Measurements from ENCODE around the gene BIN1. TPM values are rescaled to one million over a fixed set of nuclear protein-coding genes. Genes with fewer than 3 reads are reported as not detected.

Gene BIN1
- total RNA-seq, 1 donor from 2014 or later: 50.2 TPM

GRCh38 chr2:127118038-127118437 is 11.1 kb upstream of the BIN1 start:
- H3K4me1 Mint-ChIP-seq (ENCODE audit: low read depth, unreplicated experiment): no peaks in the 10 kb centered on the region
- no peak overlapping the region for H3K4me3 Mint-ChIP-seq (ENCODE audit: unreplicated experiment)
- H3K36me3 Mint-ChIP-seq (ENCODE audit: low read depth, unreplicated experiment): peaks cover 2% of the 10 kb centered on the region

GRCh38 chr2:127117603-127118002 is 10.6 kb upstream of the BIN1 start:
- H3K4me3 ChIP-seq (ENCODE audit: insufficient read depth, low read depth, low read length): no peak overlapping the region
- H3K9me3 ChIP-seq (ENCODE audit: insufficient read depth, low read depth, low read length): no peaks in the 10 kb centered on the region
- H3K4me1 ChIP-seq (ENCODE audit: insufficient read depth, low read length): no peaks in the 10 kb centered on the region
- peaks cover 3% of the 10 kb centered on the region for H3K27me3 ChIP-seq (ENCODE audit: insufficient read depth, low read length)
- no peak overlapping the region for H3K27ac ChIP-seq (ENCODE audit: low read depth, low read length)
- Mint-ChIP-seq H3K27me3 (ENCODE audit: low read depth, unreplicated experiment) (peaks cover 6% of the 10 kb centered on the region), H3K36me3 (ENCODE audit: low read depth, unreplicated experiment) (peaks cover 1% of the 10 kb centered on the region), H3K27ac (ENCODE audit: unreplicated experiment) (no peak overlapping the region), H3K9me3 (ENCODE audit: unreplicated experiment) (peaks cover 15% of the 10 kb centered on the region), H3K4me3 (ENCODE audit: unreplicated experiment) (no peak overlapping the region), H3K4me1 (ENCODE audit: low read depth, unreplicated experiment) (no peaks in the 10 kb centered on the region)
- DNase-seq (ENCODE audit: low read depth) (no peak), FAIRE-seq (no peak)
- TF ChIP-seq CTCF (IDR thresholded peaks at IDR 0.05; ENCODE audit: insufficient read depth, low read depth, low read length) (no peak), EZH2 (IDR thresholded peaks at IDR 0.05; ENCODE audit: insufficient read depth, low read length) (no peak)
- no peaks in the 10 kb centered on the region for H4K20me1 ChIP-seq (ENCODE audit: insufficient read depth, low read length)
- H3K36me3 ChIP-seq (ENCODE audit: insufficient read depth, low read length): no peaks in the 10 kb centered on the region
- no peaks in the 10 kb centered on the region for H3K79me2 ChIP-seq (ENCODE audit: insufficient read depth, low read length)
- H3K9ac ChIP-seq (ENCODE audit: low read length): no peak overlapping the region
- no peak overlapping the region for H2AFZ ChIP-seq (ENCODE audit: low read depth, low read length)
- no peak overlapping the region for H3K4me2 ChIP-seq (ENCODE audit: low read length)

More at GRCh38 chr2:127118038-127118437, 11.1 kb upstream of the BIN1 start:
- peaks cover 15% of the 10 kb centered on the region for H3K9me3 Mint-ChIP-seq (ENCODE audit: unreplicated experiment)
- Histone ChIP-seq H3K4me1 (ENCODE audit: insufficient read depth, low read length) (no peaks in the 10 kb centered on the region), H3K4me3 (ENCODE audit: insufficient read depth, low read depth, low read length) (no peak overlapping the region), H4K20me1 (ENCODE audit: insufficient read depth, low read length) (no peaks in the 10 kb centered on the region), H3K27ac (ENCODE audit: low read depth, low read length) (no peak overlapping the region), H3K9me3 (ENCODE audit: insufficient read depth, low read depth, low read length) (no peaks in the 10 kb centered on the region), H3K27me3 (ENCODE audit: insufficient read depth, low read length) (peaks cover 3% of the 10 kb centered on the region), H3K4me2 (ENCODE audit: low read length) (no peak overlapping the region), H3K79me2 (ENCODE audit: insufficient read depth, low read length) (no peaks in the 10 kb centered on the region), H3K36me3 (ENCODE audit: insufficient read depth, low read length) (no peaks in the 10 kb centered on the region), H2AFZ (ENCODE audit: low read depth, low read length) (no peak overlapping the region), H3K9ac (ENCODE audit: low read length) (no peak overlapping the region)
- peaks cover 2% of the 10 kb centered on the region for H3K27me3 Mint-ChIP-seq (ENCODE audit: low read depth, unreplicated experiment)
- DNase-seq (ENCODE audit: low read depth) (no peak), FAIRE-seq (no peak)
- no peak overlapping the region for H3K27ac Mint-ChIP-seq (ENCODE audit: unreplicated experiment)
- TF ChIP-seq EZH2 (IDR thresholded peaks at IDR 0.05; ENCODE audit: insufficient read depth, low read length) (no peak), CTCF (IDR thresholded peaks at IDR 0.05; ENCODE audit: insufficient read depth, low read depth, low read length) (no peak)

- Histone ChIP-seq H2AFZ (ENCODE audit: low read depth, low read length) (no peak overlapping the region), H3K4me3 (ENCODE audit: insufficient read depth, low read depth, low read length) (no peak overlapping the region), H3K27me3 (ENCODE audit: insufficient read depth, low read length) (peaks cover 4% of the 10 kb centered on the region), H3K4me2 (ENCODE audit: low read length) (no peak overlapping the region), H3K9ac (ENCODE audit: low read length) (no peak overlapping the region), H3K9me3 (ENCODE audit: insufficient read depth, low read depth, low read length) (no peaks in the 10 kb centered on the region), H3K79me2 (ENCODE audit: insufficient read depth, low read length) (no peaks in the 10 kb centered on the region), H4K20me1 (ENCODE audit: insufficient read depth, low read length) (no peaks in the 10 kb centered on the region), H3K36me3 (ENCODE audit: insufficient read depth, low read length) (no peaks in the 10 kb centered on the region), H3K27ac (ENCODE audit: low read depth, low read length) (no peak overlapping the region), H3K4me1 (ENCODE audit: insufficient read depth, low read length) (no peaks in the 10 kb centered on the region)
- no peaks in the 10 kb centered on the region for H3K4me1 Mint-ChIP-seq (ENCODE audit: low read depth, unreplicated experiment)
- H3K36me3 Mint-ChIP-seq (ENCODE audit: low read depth, unreplicated experiment): no peaks in the 10 kb centered on the region
- peaks cover 8% of the 10 kb centered on the region for H3K27me3 Mint-ChIP-seq (ENCODE audit: low read depth, unreplicated experiment)
- DNase-seq (ENCODE audit: low read depth) (no peak), FAIRE-seq (no peak)
- peaks cover 7% of the 10 kb centered on the region for H3K9me3 Mint-ChIP-seq (ENCODE audit: unreplicated experiment)
- no peak overlapping the region for H3K4me3 Mint-ChIP-seq (ENCODE audit: unreplicated experiment)
- no peak for TF ChIP-seq CTCF (IDR thresholded peaks at IDR 0.05; ENCODE audit: insufficient read depth, low read depth, low read length)
- TF ChIP-seq EZH2 (IDR thresholded peaks at IDR 0.05; ENCODE audit: insufficient read depth, low read length): no peak
- H3K27ac Mint-ChIP-seq (ENCODE audit: unreplicated experiment): no peak overlapping the region
Observed at GRCh38 chr2:127115471-127116199, 8.7 kb upstream of the BIN1 start.

All from astrocyte (in vitro differentiated cells and primary cell).